Transverse colon (tissue), 3 donors: ENCODE data around the gene MTHFSD.

Experiments
- EP300 ChIP-seq: sonication (generic); formaldehyde crosslinking; IDR thresholded peaks from one replicate; pipeline ENCODE4 v1.6.1; 2017; ENCODE audit warnings: antibody characterized with exemption, low read depth
- TF ChIP-seq, protein P1 (sequence below), 5 experiments: fragments of 200-600 bp in 3 of 5; fragments of 450-650 bp in 2 of 5; sonication (generic) in 3 of 5; IDR thresholded peaks; 1 replicate in 2 of 5; 2 replicates in 3 of 5; pipeline ENCODE4 v1.5.1; 2016 to 2017; ENCODE audit warnings: antibody characterized with exemption in 5 of 5, inconsistent platforms in 3 of 5, mild to moderate bottlenecking in 2 of 5, moderate library complexity in 1 of 5

- no peak for TF ChIP-seq EP300
- TF ChIP-seq, protein P1, sequence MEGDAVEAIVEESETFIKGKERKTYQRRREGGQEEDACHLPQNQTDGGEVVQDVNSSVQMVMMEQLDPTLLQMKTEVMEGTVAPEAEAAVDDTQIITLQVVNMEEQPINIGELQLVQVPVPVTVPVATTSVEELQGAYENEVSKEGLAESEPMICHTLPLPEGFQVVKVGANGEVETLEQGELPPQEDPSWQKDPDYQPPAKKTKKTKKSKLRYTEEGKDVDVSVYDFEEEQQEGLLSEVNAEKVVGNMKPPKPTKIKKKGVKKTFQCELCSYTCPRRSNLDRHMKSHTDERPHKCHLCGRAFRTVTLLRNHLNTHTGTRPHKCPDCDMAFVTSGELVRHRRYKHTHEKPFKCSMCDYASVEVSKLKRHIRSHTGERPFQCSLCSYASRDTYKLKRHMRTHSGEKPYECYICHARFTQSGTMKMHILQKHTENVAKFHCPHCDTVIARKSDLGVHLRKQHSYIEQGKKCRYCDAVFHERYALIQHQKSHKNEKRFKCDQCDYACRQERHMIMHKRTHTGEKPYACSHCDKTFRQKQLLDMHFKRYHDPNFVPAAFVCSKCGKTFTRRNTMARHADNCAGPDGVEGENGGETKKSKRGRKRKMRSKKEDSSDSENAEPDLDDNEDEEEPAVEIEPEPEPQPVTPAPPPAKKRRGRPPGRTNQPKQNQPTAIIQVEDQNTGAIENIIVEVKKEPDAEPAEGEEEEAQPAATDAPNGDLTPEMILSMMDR (IDR thresholded peaks at IDR 0.05) = no peak
Observed at GRCh38 chr16:86584071-86584685, 29.1 kb upstream of the MTHFSD start.
